ENCODE measurements around the gene HTR1A.

DNA sequence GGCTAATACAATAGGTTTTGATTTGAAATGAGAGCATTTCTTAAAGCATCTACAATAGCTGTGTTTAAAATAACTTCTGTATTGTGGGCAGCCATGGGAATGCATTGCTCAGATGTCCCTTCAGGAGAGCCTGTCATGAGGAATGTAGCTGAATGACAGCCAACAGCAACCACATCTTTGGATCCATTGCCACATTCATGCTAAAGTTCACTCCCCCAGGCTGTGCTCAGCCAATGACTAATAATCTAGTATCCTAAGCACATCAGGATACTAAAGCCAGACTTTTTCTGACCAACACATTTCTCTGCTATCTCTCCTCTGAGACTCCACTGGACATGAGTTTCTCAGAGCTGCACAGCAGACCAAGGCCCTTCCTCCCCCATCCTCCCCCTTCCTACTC, 45.5 kb downstream of the HTR1A start:
- TF ChIP-seq, protein P1, sequence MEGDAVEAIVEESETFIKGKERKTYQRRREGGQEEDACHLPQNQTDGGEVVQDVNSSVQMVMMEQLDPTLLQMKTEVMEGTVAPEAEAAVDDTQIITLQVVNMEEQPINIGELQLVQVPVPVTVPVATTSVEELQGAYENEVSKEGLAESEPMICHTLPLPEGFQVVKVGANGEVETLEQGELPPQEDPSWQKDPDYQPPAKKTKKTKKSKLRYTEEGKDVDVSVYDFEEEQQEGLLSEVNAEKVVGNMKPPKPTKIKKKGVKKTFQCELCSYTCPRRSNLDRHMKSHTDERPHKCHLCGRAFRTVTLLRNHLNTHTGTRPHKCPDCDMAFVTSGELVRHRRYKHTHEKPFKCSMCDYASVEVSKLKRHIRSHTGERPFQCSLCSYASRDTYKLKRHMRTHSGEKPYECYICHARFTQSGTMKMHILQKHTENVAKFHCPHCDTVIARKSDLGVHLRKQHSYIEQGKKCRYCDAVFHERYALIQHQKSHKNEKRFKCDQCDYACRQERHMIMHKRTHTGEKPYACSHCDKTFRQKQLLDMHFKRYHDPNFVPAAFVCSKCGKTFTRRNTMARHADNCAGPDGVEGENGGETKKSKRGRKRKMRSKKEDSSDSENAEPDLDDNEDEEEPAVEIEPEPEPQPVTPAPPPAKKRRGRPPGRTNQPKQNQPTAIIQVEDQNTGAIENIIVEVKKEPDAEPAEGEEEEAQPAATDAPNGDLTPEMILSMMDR (conservative IDR thresholded peaks at IDR 0.05; ENCODE audit: low read length), result no peak
- TF ChIP-seq EZH2phosphoT487 (IDR thresholded peaks at IDR 0.05; ENCODE audit: borderline replicate concordance, low read depth, low read length), result no peak
